Vagina (tissue), 2 donors: ENCODE results near the gene OR7G1.

Experiments used
- CTCF ChIP-seq, 3 experiments: fragments of 450-650 bp in 2 of 3; fragments of 200-600 bp in 1 of 3; sonication (generic) in 1 of 3; IDR thresholded peaks; one replicate each; pipeline ENCODE4 v1.5.1; 2017 to 2019; ENCODE audit warnings: antibody characterized with exemption in 3 of 3, mild to moderate bottlenecking in 2 of 3, moderate library complexity in 2 of 3
- POLR2A ChIP-seq, 2 donors: fragments of 450-650 bp; IDR thresholded peaks; one replicate each; pipeline ENCODE4 v1.6.1; 2017; ENCODE audit warnings: antibody characterized with exemption in 2 of 2, mild to moderate bottlenecking in 2 of 2, moderate library complexity in 2 of 2
- POLR2AphosphoS5 ChIP-seq, 2 donors: sonication (generic); formaldehyde crosslinking; IDR thresholded peaks; one replicate each; pipeline ENCODE4 v1.9.0; 2017; ENCODE audit warnings: antibody characterized with exemption in 2 of 2, mild to moderate bottlenecking in 2 of 2, low read depth in 1 of 2; ENCODE audit not compliant: insufficient read depth in 1 of 2

GRCh38 chr19:9156304-9156703 lies 40.7 kb upstream of the OR7G1 start:
- TF ChIP-seq CTCF (IDR thresholded peaks at IDR 0.05) (no peak), POLR2A (IDR thresholded peaks at IDR 0.05) (no peak), POLR2AphosphoS5 (IDR thresholded peaks at IDR 0.05; ENCODE audit: insufficient read depth in 1 of 2, low read depth in 1 of 2) (no peak)
